Measurements from ENCODE around the gene SPATA9. TPM values are rescaled to one million over a fixed set of nuclear protein-coding genes. Genes with fewer than 3 reads are reported as not detected.

The SPATA9 gene
- polyA plus RNA-seq, 1 of the 3 experiments (the other 2 are of a cell fraction), result 0.07 TPM

GRCh38 chr5:95627971-95628810, 54.6 kb downstream of the SPATA9 start:
- 54% methylated on average over 4 of the region's 4 CpGs for WGBS (ENCODE audit: low lambda C conversion rate)
- Histone ChIP-seq H3K4me3 (ENCODE audit: low read depth in 2 of 2, low read length in 1 of 2) (no peak overlapping the region), H3F3A (replicated peaks; ENCODE audit: insufficient read depth) (no peaks in the 10 kb centered on the region), H3K9ac (no peak overlapping the region), H3K27me3 (ENCODE audit: insufficient read depth) (no peaks in the 10 kb centered on the region), H3K36me3 (replicated peaks in 1 of 2; ENCODE audit: control insufficient read depth in 1 of 2, insufficient read depth in 2 of 2, low read length in 1 of 2) (no peaks in the 10 kb centered on the region), H3K4me2 (no peak overlapping the region), H3K27ac (ENCODE audit: low read depth in 2 of 2, low read length in 1 of 2) (no peak overlapping the region), H3K9me3 (no peaks in the 10 kb centered on the region), H3K4me1 (ENCODE audit: control insufficient read depth in 1 of 2, insufficient read depth in 2 of 2, low read depth in 1 of 2, low read length in 1 of 2) (peaks cover 0 to 5% of the 10 kb centered on the region in 2 experiments; a peak in 1 of 4 replicates), H4K20me1 (ENCODE audit: insufficient read depth) (no peaks in the 10 kb centered on the region), H2AFZ (ENCODE audit: low read depth) (no peak overlapping the region), H3K79me2 (ENCODE audit: insufficient read depth) (no peaks in the 10 kb centered on the region), H3K9me2 (no peaks in the 10 kb centered on the region)
- DNase-seq, result no peak
- ChIA-PET POLR2A (no interaction called here), CTCF (interaction anchor here (0.6 to 2.1 kb wide), 4 partner anchors 16 to 304 kb away, joined by 3 to 9 read pairs (median 4); no protein-coding TSS in a partner anchor)
- no peak for TF ChIP-seq YY1 (IDR thresholded peaks at IDR 0.05; ENCODE audit: low read depth)
- TF ChIP-seq, protein P1, sequence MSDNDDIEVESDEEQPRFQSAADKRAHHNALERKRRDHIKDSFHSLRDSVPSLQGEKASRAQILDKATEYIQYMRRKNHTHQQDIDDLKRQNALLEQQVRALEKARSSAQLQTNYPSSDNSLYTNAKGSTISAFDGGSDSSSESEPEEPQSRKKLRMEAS (IDR thresholded peaks at IDR 0.05; ENCODE audit: low read depth), result no peak
- no peak for TF ChIP-seq MEF2A (IDR thresholded peaks at IDR 0.05; ENCODE audit: borderline replicate concordance, low read depth)
- TF ChIP-seq CTCF (IDR thresholded peaks at IDR 0.05), result no peak
- TF ChIP-seq SIN3A (IDR thresholded peaks at IDR 0.05; ENCODE audit: borderline replicate concordance, low read depth, low read length), result no peak
- no peak for TF ChIP-seq CHD2 (IDR thresholded peaks at IDR 0.05; ENCODE audit: low read length, partially characterized antibody)
- TF ChIP-seq TEAD4 (IDR thresholded peaks at IDR 0.05; ENCODE audit: borderline replicate concordance, insufficient read depth), result no peak
- TF ChIP-seq NRF1 (IDR thresholded peaks at IDR 0.05; ENCODE audit: low read depth, low read length), result no peak

DNA sequence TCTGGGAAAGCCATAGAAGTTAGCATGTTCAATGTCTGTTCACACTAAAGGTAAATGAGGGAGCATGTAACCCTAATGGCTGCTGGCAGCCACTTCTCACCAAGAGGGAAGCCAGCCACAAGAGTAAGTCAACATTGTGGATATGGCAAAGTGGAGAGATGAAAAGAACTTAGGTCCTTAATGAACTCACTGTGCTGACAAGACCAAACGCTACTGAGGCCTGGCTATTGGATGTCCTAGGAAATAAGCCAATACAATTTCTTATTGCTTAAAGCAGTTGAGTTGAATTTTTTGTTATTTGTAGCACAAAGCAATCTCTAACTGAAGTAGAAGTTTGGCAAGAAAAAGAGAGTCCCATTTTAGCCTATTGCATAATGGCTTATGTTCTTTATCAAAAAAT, 56.1 kb downstream of the SPATA9 start:
- Histone ChIP-seq H3K79me2 (ENCODE audit: insufficient read depth) (no peaks in the 10 kb centered on the region), H3K4me3 (ENCODE audit: low read depth in 2 of 2, low read length in 1 of 2) (no peak overlapping the region), H3K9me2 (no peaks in the 10 kb centered on the region), H3K9ac (no peak overlapping the region), H3K27me3 (ENCODE audit: insufficient read depth) (no peaks in the 10 kb centered on the region), H3K4me2 (no peak overlapping the region), H3K9me3 (no peaks in the 10 kb centered on the region), H3K36me3 (replicated peaks in 1 of 2; ENCODE audit: control insufficient read depth in 1 of 2, insufficient read depth in 2 of 2, low read length in 1 of 2) (no peaks in the 10 kb centered on the region), H3K4me1 (ENCODE audit: control insufficient read depth in 1 of 2, insufficient read depth in 2 of 2, low read depth in 1 of 2, low read length in 1 of 2) (peaks cover 0 to 5% of the 10 kb centered on the region in 2 experiments; a peak in 1 of 4 replicates), H4K20me1 (ENCODE audit: insufficient read depth) (no peaks in the 10 kb centered on the region), H2AFZ (ENCODE audit: low read depth) (no peak overlapping the region), H3K27ac (ENCODE audit: low read depth in 2 of 2, low read length in 1 of 2) (no peak overlapping the region), H3F3A (replicated peaks; ENCODE audit: insufficient read depth) (no peaks in the 10 kb centered on the region)
- CTCF ChIA-PET, result no interaction called here
- 84% methylated on average over 1 of the region's 1 CpG for WGBS (ENCODE audit: low lambda C conversion rate)
- POLR2A ChIA-PET, result no interaction called here
- DNase-seq, result no peak
- no peak for TF ChIP-seq RCOR1 (IDR thresholded peaks at IDR 0.05; ENCODE audit: low read length)
- no peak for TF ChIP-seq TCF12 (IDR thresholded peaks at IDR 0.05)
- no peak for TF ChIP-seq SIN3A (IDR thresholded peaks at IDR 0.05; ENCODE audit: borderline replicate concordance, low read depth, low read length)
- no peak for TF ChIP-seq FOXM1 (IDR thresholded peaks at IDR 0.05; ENCODE audit: low read depth)
- no peak for TF ChIP-seq GABPA (IDR thresholded peaks at IDR 0.05; ENCODE audit: low read depth)
- no peak for TF ChIP-seq USF2 (IDR thresholded peaks at IDR 0.05; ENCODE audit: borderline replicate concordance, low read depth, low read length)
- TF ChIP-seq, protein P2, sequence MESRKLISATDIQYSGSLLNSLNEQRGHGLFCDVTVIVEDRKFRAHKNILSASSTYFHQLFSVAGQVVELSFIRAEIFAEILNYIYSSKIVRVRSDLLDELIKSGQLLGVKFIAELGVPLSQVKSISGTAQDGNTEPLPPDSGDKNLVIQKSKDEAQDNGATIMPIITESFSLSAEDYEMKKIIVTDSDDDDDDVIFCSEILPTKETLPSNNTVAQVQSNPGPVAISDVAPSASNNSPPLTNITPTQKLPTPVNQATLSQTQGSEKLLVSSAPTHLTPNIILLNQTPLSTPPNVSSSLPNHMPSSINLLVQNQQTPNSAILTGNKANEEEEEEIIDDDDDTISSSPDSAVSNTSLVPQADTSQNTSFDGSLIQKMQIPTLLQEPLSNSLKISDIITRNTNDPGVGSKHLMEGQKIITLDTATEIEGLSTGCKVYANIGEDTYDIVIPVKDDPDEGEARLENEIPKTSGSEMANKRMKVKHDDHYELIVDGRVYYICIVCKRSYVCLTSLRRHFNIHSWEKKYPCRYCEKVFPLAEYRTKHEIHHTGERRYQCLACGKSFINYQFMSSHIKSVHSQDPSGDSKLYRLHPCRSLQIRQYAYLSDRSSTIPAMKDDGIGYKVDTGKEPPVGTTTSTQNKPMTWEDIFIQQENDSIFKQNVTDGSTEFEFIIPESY (IDR thresholded peaks at IDR 0.05; ENCODE audit: borderline replicate concordance, low read depth), result no peak
- no peak for TF ChIP-seq ELF1 (IDR thresholded peaks at IDR 0.05)
- no peak for TF ChIP-seq GATA2 (CRISPR knock-in tag; IDR thresholded peaks at IDR 0.05)
- no peak for TF ChIP-seq RFX5 (IDR thresholded peaks at IDR 0.05; ENCODE audit: low read length)
- no peak for TF ChIP-seq TEAD4 (IDR thresholded peaks at IDR 0.05; ENCODE audit: borderline replicate concordance, insufficient read depth)
- no peak for TF ChIP-seq POLR2AphosphoS5 (IDR thresholded peaks at IDR 0.05; ENCODE audit: low read depth, low read length)
- no peak for TF ChIP-seq JUND (IDR thresholded peaks at IDR 0.05)
- no peak for TF ChIP-seq CHD2 (IDR thresholded peaks at IDR 0.05; ENCODE audit: low read length, partially characterized antibody)
- TF ChIP-seq, protein P1 (IDR thresholded peaks at IDR 0.05; ENCODE audit: low read depth), result no peak
- TF ChIP-seq IRF3 (IDR thresholded peaks at IDR 0.05; ENCODE audit: low read depth, low read length), result no peak
